ENCODE results near the gene AFMID.
A peak's percentile ranks its signal among the peaks of the same experiment; 100 is the strongest.

AFMID gene

GRCh38 chr17:78168903-78169793, 18.0 kb upstream of the AFMID start:
- CTCF ChIA-PET: interaction anchor here (0.5 to 1.9 kb wide), 9 partner anchors 10 to 84 kb away, joined by 3 to 17 read pairs (median 4); partner anchors contain the start of genes AFMID and TK1
- H3K27ac ChIP-seq (ENCODE audit: extremely low read depth, low read depth, low read length): peak overlapping the region; percentile 78; the same call in 1 of the 2 replicates
- H3K4me3 ChIP-seq (ENCODE audit: low read depth, low read length): peak overlapping the region; percentile 67
- H3K9me3 ChIP-seq (ENCODE audit: control insufficient read depth, insufficient read depth, low read depth, low read length): no peaks in the 10 kb centered on the region
- POLR2A ChIA-PET: interaction anchor here (0.6 to 4.6 kb wide), 10 partner anchors 9 to 84 kb away, joined by 3 to 47 read pairs (median 5); partner anchors contain the start of genes AFMID and TK1
- H3K4me1 ChIP-seq (ENCODE audit: control insufficient read depth, insufficient read depth, low read length): no peaks in the 10 kb centered on the region; the same call in 1 of the 2 replicates
- peaks cover 6 to 40% of the 10 kb centered on the region in 2 experiments; a peak in 2 of 3 replicates for H3K36me3 ChIP-seq (ENCODE audit: control insufficient read depth in 2 of 2, insufficient read depth in 1 of 2, low read length in 2 of 2)
- no peak for TF ChIP-seq ZNF202 (tag by site-specific recombination; IDR thresholded peaks at IDR 0.05; ENCODE audit: borderline replicate concordance)
- TF ChIP-seq ZNF76 (tag by site-specific recombination; IDR thresholded peaks at IDR 0.05; ENCODE audit: borderline replicate concordance, low read depth): peak; percentile 20; the same call in 1 of the 2 replicates
- no peak for TF ChIP-seq ZNF26 (tag by site-specific recombination; IDR thresholded peaks at IDR 0.05)
- no peak for TF ChIP-seq ZNF19 (tag by site-specific recombination; IDR thresholded peaks at IDR 0.05; ENCODE audit: low read depth)
- no peak for TF ChIP-seq ZNF776 (tag by site-specific recombination; IDR thresholded peaks at IDR 0.05; ENCODE audit: borderline replicate concordance)
- no peak for TF ChIP-seq ZNF677 (tag by site-specific recombination; IDR thresholded peaks at IDR 0.05)
- no peak for TF ChIP-seq ZNF114 (tag by site-specific recombination; IDR thresholded peaks at IDR 0.05)
- TF ChIP-seq BCL6B (tag by site-specific recombination; IDR thresholded peaks at IDR 0.05): no peak
- TF ChIP-seq ZNF169 (tag by site-specific recombination; IDR thresholded peaks at IDR 0.05): no peak
- no peak for TF ChIP-seq ZSCAN16 (tag by site-specific recombination; IDR thresholded peaks at IDR 0.05)
- no peak for TF ChIP-seq ZNF692 (tag by site-specific recombination; IDR thresholded peaks at IDR 0.05)
- TF ChIP-seq ZNF558 (tag by site-specific recombination; IDR thresholded peaks at IDR 0.05): no peak
- peak; percentile 68 for TF ChIP-seq ZIC2 (tag by site-specific recombination; IDR thresholded peaks at IDR 0.05)
- TF ChIP-seq BCL11B (tag by site-specific recombination; IDR thresholded peaks at IDR 0.05; ENCODE audit: low read depth): no peak
- TF ChIP-seq ZBTB10 (tag by site-specific recombination; IDR thresholded peaks at IDR 0.05): peak; percentile 79
- TF ChIP-seq KLF17 (tag by site-specific recombination; IDR thresholded peaks at IDR 0.05): 0 out of 2 replicates have a peak, but pooled peaks have one; percentile 11
- TF ChIP-seq ATF2 (tag by site-specific recombination; IDR thresholded peaks at IDR 0.05; ENCODE audit: low read depth): no peak
- no peak for TF ChIP-seq WT1 (tag by site-specific recombination; IDR thresholded peaks at IDR 0.05)
- TF ChIP-seq ZNF394 (tag by site-specific recombination; IDR thresholded peaks at IDR 0.05; ENCODE audit: borderline replicate concordance): no peak
- TF ChIP-seq ZNF701 (tag by site-specific recombination; IDR thresholded peaks at IDR 0.05): no peak
- TF ChIP-seq ZNF747 (tag by site-specific recombination; IDR thresholded peaks at IDR 0.05): no peak
- peak; percentile 73 for TF ChIP-seq PATZ1 (tag by site-specific recombination; IDR thresholded peaks at IDR 0.05)
- no peak for TF ChIP-seq ZNF792 (tag by site-specific recombination; IDR thresholded peaks at IDR 0.05)
- no peak for TF ChIP-seq ZNF530 (tag by site-specific recombination; IDR thresholded peaks at IDR 0.05; ENCODE audit: low read depth)
